Activated T-helper 2 cell treated with anti-CD3 and anti-CD28 coated beads, Interferon-gamma antibody, Interleukin-2, Interleukin-4, amounts not matched to agents 10 μg/mL and 5 μg/mL and 100 μg/mL, durations not matched to agents 14 hours and 24 hours and 36 hours (primary cell): ENCODE data around the gene WDR26. TPM values are rescaled to one million over a fixed set of nuclear protein-coding genes. Genes with fewer than 3 reads are reported as not detected.
A peak's percentile ranks its signal among the peaks of the same experiment; 100 is the strongest.
"Not testable (repeated sequence)": the region's sequence is repeated elsewhere in the genome, so short reads cannot be mapped to it uniquely, and the experiment has no call there.

ENCODE experiments used
- DNase-seq: peaks from one replicate; pipeline ENCODE4 v3.0.0; 2021; ENCODE audit warnings: low spot score
- H3K27ac Mint-ChIP-seq: one replicate; pipeline ENCODE4 v1.8.0; 2021; ENCODE audit warnings: mixed read lengths
- H3K27me3 Mint-ChIP-seq: one replicate; pipeline ENCODE4 v1.8.0; 2021; ENCODE audit warnings: low read depth, mixed read lengths
- H3K36me3 Mint-ChIP-seq: one replicate; pipeline ENCODE4 v1.8.0; 2021; ENCODE audit warnings: low read depth, mixed read lengths
- H3K4me1 Mint-ChIP-seq: one replicate; pipeline ENCODE4 v1.8.0; 2021; ENCODE audit warnings: low read depth, mixed read lengths
- H3K4me3 Mint-ChIP-seq: one replicate; pipeline ENCODE4 v1.8.0; 2021; ENCODE audit warnings: low read depth, mild to moderate bottlenecking, moderate library complexity, mixed read lengths
- H3K9me3 Mint-ChIP-seq: one replicate; pipeline ENCODE4 v1.8.0; 2021; ENCODE audit warnings: mixed read lengths
- intact Hi-C: fragments of 100-400 bp; cut with micrococcal nuclease; formaldehyde crosslinking; loops from one replicate; pipeline ENCODE4 v1.15.1; 2023
- total RNA-seq: library from RNA; stranded (reverse); gene quantifications from 2 replicates; pipeline ENCODE4 v1.2.3, GENCODE V29; 2022

Gene WDR26
- total RNA-seq, result 80.5 and 82.0 TPM in 2 replicates

DNA sequence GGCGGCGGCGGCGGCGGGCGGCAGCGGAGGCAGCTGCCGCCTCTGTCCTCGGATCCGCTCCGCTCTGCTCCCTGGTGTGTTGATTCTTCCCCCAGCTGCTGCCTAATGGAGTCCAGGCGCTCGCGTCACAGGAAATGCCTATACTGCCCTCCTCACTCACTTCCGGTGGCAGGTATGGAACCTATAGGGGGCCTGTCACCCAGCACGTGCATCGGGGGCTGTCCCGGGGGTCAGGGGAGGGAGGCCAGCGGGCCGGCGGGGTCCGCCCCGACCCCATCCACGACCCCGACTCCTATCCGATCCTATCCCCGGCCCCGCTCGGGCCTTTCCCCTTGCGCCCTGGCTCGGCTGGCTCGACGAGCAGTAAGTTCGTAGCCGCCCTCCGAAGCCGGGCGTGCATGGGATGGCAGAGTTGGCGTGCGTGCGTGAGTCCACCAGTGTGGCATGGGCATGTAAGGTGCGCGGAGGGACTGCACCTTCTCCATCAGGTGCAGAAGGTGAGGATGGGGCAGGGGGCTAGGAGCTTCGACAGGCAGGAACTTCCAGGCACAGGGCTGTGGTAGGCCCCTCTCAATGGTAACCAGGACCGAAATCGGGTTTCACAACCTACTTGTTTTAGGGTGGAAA lies at the start of gene WDR26:
Gene WDR26 (minus strand): TSS at position 107 of the 627 bp plus-strand sequence.
- peak; percentile 83 for DNase-seq
- H3K4me3 Mint-ChIP-seq, result peak within 1 kb of the TSS; percentile 90
- no peaks in the 10 kb centered on the region for H3K27me3 Mint-ChIP-seq
- H3K9me3 Mint-ChIP-seq, result no peaks in the 10 kb centered on the region
- H3K4me1 Mint-ChIP-seq, result peaks cover 44% of the 10 kb centered on the region
- intact Hi-C loops, result loop anchor here (1.0 to 10.0 kb wide), 6 partner anchors 22 to 990 kb away; partner anchors contain the start of genes CNIH4, DEGS1 and LBR
- peak within 1 kb of the TSS; percentile 92 for H3K27ac Mint-ChIP-seq
- peaks cover 30% of the 10 kb centered on the region for H3K36me3 Mint-ChIP-seq

GRCh38 chr1:224483206-224483605 lies 48.6 kb upstream of the WDR26 start:
- H3K27ac Mint-ChIP-seq, H3K27me3 Mint-ChIP-seq, intact Hi-C loops: not testable (repeated sequence)

GRCh38 chr1:224482619-224483018 lies 48.0 kb upstream of the WDR26 start:
- Mint-ChIP-seq H3K36me3 (no peaks in the 10 kb centered on the region), H3K27me3 (peaks cover 5% of the 10 kb centered on the region), H3K4me3 (no peak overlapping the region), H3K27ac (no peak overlapping the region), H3K9me3 (peaks cover 5% of the 10 kb centered on the region), H3K4me1 (peaks cover 5% of the 10 kb centered on the region)
- intact Hi-C loops, result no loop called here
- no peak for DNase-seq

More at GRCh38 chr1:224483206-224483605, 48.6 kb upstream of the WDR26 start:
- H3K4me3 Mint-ChIP-seq, DNase-seq, H3K9me3 Mint-ChIP-seq, H3K4me1 Mint-ChIP-seq, H3K36me3 Mint-ChIP-seq: not testable (repeated sequence)

GRCh38 chr1:224481601-224482000 lies 47.0 kb upstream of the WDR26 start:
- Mint-ChIP-seq H3K27ac (no peak overlapping the region), H3K36me3 (no peaks in the 10 kb centered on the region), H3K9me3 (peaks cover 5% of the 10 kb centered on the region), H3K4me1 (peaks cover 3% of the 10 kb centered on the region), H3K27me3 (peaks cover 5% of the 10 kb centered on the region), H3K4me3 (no peak overlapping the region)
- no peak for DNase-seq
- intact Hi-C loops, result no loop called here

DNA sequence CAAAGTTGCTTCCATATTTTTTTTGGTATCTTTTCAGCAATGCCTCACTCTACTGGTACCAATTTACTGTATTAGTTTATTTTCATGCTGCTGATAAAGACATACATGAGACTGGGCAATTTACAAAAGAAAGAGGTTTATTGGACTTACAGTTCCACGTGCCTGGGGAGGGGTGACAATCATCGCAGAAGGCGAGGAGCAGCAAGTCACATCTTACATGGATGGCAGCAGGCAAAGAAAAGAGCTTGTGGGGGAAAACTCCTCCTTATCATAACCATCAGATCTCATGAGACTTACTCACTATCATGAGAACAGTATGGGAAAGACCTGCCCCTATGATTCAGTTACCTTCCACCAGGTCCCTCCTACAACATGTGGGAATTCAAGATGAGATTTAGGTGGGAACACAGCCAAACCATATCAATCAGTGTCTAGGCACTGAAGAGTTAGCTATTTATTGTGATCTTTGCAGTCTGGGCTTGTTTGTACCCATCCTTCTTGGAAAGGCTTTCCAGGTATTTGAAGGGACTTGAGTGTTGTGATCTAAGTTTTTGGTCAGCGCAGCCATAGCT lies 46.4 kb upstream of the WDR26 start:
- H3K27ac Mint-ChIP-seq, DNase-seq, H3K4me3 Mint-ChIP-seq, H3K27me3 Mint-ChIP-seq, H3K9me3 Mint-ChIP-seq, H3K4me1 Mint-ChIP-seq, H3K36me3 Mint-ChIP-seq, intact Hi-C loops: not testable (repeated sequence)

GRCh38 chr1:224480200-224480599 lies 45.6 kb upstream of the WDR26 start:
- H3K36me3 Mint-ChIP-seq, H3K27ac Mint-ChIP-seq, H3K9me3 Mint-ChIP-seq, H3K27me3 Mint-ChIP-seq, DNase-seq, H3K4me1 Mint-ChIP-seq, H3K4me3 Mint-ChIP-seq, intact Hi-C loops: not testable (repeated sequence)

DNA sequence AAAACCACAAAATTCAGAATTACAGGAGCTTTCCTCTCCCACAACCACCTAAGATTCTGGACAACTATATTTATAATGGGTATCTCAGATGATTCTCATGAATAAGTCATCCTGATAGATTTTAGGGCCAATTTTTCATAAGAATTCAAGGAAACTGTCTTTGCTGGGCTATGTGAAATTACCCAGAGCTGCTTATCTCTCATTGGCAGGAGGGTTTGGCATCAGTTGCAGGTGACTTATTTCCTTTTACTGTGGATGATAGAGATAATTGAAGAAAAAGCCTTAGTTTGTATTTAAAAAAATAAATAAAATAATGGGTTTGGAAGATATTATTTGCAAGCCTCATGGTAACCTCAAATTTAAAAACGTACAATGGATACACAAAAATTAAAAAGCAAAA lies 38.2 kb upstream of the WDR26 start:
- Mint-ChIP-seq H3K4me1 (no peaks in the 10 kb centered on the region), H3K27me3 (peaks cover 9% of the 10 kb centered on the region), H3K27ac (no peak overlapping the region), H3K9me3 (peaks cover 10% of the 10 kb centered on the region), H3K36me3 (peaks cover 3% of the 10 kb centered on the region), H3K4me3 (no peak overlapping the region)
- intact Hi-C loops, result no loop called here
- no peak for DNase-seq

DNA sequence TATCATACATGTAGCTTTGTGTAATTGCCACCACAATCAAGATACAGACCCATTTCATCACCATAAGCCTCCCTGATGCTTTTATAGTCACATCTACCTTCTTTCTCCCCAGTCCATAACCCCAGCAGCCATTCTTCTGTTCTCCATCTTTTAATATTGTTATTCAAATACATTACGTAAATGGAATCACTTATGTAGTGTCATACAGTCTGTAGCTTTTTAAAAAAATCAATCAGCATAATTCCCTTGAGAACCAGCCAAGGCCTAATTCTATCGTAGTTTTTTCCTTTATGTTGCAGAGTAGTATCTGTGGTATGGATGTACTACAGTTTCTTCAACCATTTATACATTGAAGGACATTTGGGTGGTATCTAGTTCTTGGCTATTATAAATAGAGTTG lies 31.6 kb upstream of the WDR26 start:
- no peak for DNase-seq
- H3K9me3 Mint-ChIP-seq, result peaks cover 10% of the 10 kb centered on the region
- intact Hi-C loops, result no loop called here
- H3K27ac Mint-ChIP-seq, result no peak overlapping the region
- H3K27me3 Mint-ChIP-seq, result no peaks in the 10 kb centered on the region
- H3K4me1 Mint-ChIP-seq, result peaks cover 5% of the 10 kb centered on the region
- no peak overlapping the region for H3K4me3 Mint-ChIP-seq
- peaks cover 3% of the 10 kb centered on the region for H3K36me3 Mint-ChIP-seq

- no peaks in the 10 kb centered on the region for H3K9me3 Mint-ChIP-seq
- H3K4me3 Mint-ChIP-seq, result no peak overlapping the region
- no peak overlapping the region for H3K27ac Mint-ChIP-seq
- H3K36me3 Mint-ChIP-seq, result no peaks in the 10 kb centered on the region
- no peak for DNase-seq
- intact Hi-C loops, result no loop called here
- H3K4me1 Mint-ChIP-seq, result peaks cover 23% of the 10 kb centered on the region
- no peaks in the 10 kb centered on the region for H3K27me3 Mint-ChIP-seq
Observed at GRCh38 chr1:224459966-224460365, 25.4 kb upstream of the WDR26 start.

DNA sequence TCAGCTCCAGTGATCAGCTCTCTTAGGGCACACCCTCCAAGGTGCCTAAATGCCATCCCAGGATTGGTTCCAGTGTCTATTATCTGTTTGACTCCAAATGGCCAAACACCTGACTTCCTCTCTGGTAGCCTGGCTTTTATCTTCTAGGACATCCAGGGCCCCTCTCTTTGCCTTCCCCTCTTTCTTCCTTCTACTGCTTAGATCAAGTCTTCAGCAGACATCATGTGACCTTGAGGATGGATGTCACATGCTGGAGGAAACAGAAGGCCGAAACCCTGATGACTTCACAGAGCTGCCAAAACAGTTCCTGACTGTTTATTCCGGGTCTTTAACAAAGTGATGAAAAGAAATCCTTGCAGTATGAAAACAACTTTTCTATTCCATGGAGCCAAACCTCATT lies 24.4 kb upstream of the WDR26 start:
- intact Hi-C loops, result no loop called here
- H3K27ac Mint-ChIP-seq, result no peak overlapping the region
- peaks cover 23% of the 10 kb centered on the region for H3K4me1 Mint-ChIP-seq
- no peaks in the 10 kb centered on the region for H3K36me3 Mint-ChIP-seq
- H3K4me3 Mint-ChIP-seq, result no peak overlapping the region
- no peaks in the 10 kb centered on the region for H3K27me3 Mint-ChIP-seq
- DNase-seq, result no peak
- H3K9me3 Mint-ChIP-seq, result no peaks in the 10 kb centered on the region

GRCh38 chr1:224458296-224458695 lies 23.7 kb upstream of the WDR26 start:
- intact Hi-C loops, result no loop called here
- Mint-ChIP-seq H3K27ac (no peak overlapping the region), H3K9me3 (no peaks in the 10 kb centered on the region), H3K36me3 (no peaks in the 10 kb centered on the region), H3K4me1 (peaks cover 23% of the 10 kb centered on the region), H3K4me3 (no peak overlapping the region), H3K27me3 (no peaks in the 10 kb centered on the region)
- no peak for DNase-seq

DNA sequence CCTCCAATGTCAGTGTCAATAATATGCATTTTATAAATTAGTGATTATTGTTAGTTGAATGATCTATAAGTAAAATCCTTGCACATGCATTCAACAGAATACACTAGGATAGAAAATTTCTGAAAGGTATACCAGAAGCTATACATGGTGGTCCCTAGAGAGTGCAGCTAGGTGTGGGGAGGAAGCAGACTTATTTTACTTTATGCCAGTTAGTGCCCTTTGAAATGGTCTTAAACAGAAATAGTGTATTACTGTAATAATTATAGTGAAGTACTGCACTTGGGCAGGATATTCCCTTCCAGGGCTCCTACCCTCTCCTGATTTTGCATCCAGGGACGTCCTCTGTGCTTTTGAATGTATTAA lies 23.2 kb upstream of the WDR26 start:
- DNase-seq, result no peak
- Mint-ChIP-seq H3K4me3 (no peak overlapping the region), H3K27me3 (no peaks in the 10 kb centered on the region), H3K9me3 (no peaks in the 10 kb centered on the region), H3K27ac (no peak overlapping the region), H3K4me1 (peaks cover 23% of the 10 kb centered on the region), H3K36me3 (no peaks in the 10 kb centered on the region)
- intact Hi-C loops, result loop anchor here (1.0 to 2.0 kb wide), 2 partner anchors 23 to 341 kb away; partner anchors contain the start of gene WDR26

- DNase-seq, result no peak
- Mint-ChIP-seq H3K36me3 (no peaks in the 10 kb centered on the region), H3K27me3 (no peaks in the 10 kb centered on the region), H3K27ac (peak overlapping the region; percentile 53), H3K9me3 (no peaks in the 10 kb centered on the region), H3K4me1 (peaks cover 23% of the 10 kb centered on the region), H3K4me3 (no peak overlapping the region)
- intact Hi-C loops, result loop anchor here (2.0 kb wide), 1 partner anchor 22 kb away; the partner anchor contains the start of gene WDR26
Observed at GRCh38 chr1:224456637-224456953, 22.0 kb upstream of the WDR26 start.
